ENCODE measurements around the gene GNAO1. TPM values are rescaled to one million over a fixed set of nuclear protein-coding genes. Genes with fewer than 3 reads are reported as not detected.

The GNAO1 gene
- polyA plus RNA-seq, 3 donors, result not detected

DNA sequence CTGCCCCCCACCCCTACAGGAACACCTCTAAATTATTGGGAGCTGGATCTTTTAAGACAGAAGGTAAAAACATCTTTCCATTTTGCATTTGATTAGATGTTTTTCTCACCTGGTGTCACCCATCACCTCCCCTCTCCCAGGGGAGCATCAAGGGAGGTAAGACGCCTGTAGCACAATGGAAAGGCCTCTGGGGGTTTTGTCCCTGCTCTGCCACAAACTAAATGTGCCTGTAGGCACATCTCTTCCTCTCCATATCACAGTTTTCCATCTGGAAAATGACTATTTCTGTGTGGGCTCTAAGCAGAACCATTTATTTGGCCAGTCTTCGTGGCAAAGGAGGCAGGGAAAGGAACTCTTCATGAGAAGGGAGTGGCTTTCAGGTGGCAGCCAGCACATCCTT is 76.6 kb downstream of the GNAO1 start:
- no CpG with 5 or more reads among the region's 2 CpGs for WGBS (ENCODE audit: insufficient coverage)

DNA sequence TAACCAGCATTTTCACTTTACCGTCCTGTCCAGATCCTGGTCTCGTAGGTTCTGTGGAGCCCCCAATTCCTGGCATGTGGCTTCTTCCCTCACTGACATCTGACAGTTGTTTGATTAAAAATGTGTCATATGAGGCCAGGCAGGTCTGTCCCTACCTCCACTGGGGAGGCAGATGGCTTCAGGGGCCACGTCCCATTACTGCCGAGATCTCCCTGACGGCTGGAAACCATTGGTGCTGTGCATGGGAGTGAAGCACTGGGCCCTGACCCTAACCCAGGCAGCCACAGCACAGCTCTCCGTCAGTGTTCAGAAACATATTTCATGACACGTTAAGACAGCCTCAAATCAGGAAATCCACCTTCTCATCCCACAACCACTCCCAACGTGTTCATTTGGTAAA is 77.5 kb downstream of the GNAO1 start:
- no peaks in the 10 kb centered on the region for H4K20me1 ChIP-seq (ENCODE audit: insufficient read depth, low read length)
- Mint-ChIP-seq H3K27ac (no peak overlapping the region), H3K4me1 (peaks cover 31% of the 10 kb centered on the region), H3K9me3 (peaks cover 0 to 2% (median 0%) of the 10 kb centered on the region in 7 donors), H3K27me3 (ENCODE audit: low read depth in 3 of 3) (peaks cover 2 to 11% (median 4%) of the 10 kb centered on the region in 3 donors), H3K4me3 (no peak overlapping the region), H3K36me3 (no peaks in the 10 kb centered on the region)
- no peaks in the 10 kb centered on the region for H3K27me3 ChIP-seq (ENCODE audit: control insufficient read depth in 2 of 2, insufficient read depth in 2 of 2, low read length in 2 of 2)
- no peaks in the 10 kb centered on the region for H3K36me3 ChIP-seq (replicated peaks in 1 of 2; ENCODE audit: control insufficient read depth in 1 of 2, insufficient read depth in 2 of 2, low read length in 2 of 2)
- H3K79me2 ChIP-seq (ENCODE audit: insufficient read depth, low read length), result no peaks in the 10 kb centered on the region
- H3K27ac ChIP-seq (ENCODE audit: low read depth in 1 of 2, low read length in 2 of 2), result no peak overlapping the region
- TF ChIP-seq, protein P1, sequence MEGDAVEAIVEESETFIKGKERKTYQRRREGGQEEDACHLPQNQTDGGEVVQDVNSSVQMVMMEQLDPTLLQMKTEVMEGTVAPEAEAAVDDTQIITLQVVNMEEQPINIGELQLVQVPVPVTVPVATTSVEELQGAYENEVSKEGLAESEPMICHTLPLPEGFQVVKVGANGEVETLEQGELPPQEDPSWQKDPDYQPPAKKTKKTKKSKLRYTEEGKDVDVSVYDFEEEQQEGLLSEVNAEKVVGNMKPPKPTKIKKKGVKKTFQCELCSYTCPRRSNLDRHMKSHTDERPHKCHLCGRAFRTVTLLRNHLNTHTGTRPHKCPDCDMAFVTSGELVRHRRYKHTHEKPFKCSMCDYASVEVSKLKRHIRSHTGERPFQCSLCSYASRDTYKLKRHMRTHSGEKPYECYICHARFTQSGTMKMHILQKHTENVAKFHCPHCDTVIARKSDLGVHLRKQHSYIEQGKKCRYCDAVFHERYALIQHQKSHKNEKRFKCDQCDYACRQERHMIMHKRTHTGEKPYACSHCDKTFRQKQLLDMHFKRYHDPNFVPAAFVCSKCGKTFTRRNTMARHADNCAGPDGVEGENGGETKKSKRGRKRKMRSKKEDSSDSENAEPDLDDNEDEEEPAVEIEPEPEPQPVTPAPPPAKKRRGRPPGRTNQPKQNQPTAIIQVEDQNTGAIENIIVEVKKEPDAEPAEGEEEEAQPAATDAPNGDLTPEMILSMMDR (IDR thresholded peaks at IDR 0.05), result no peak
- H2AFZ ChIP-seq (ENCODE audit: insufficient read depth, low read depth, low read length, poor library complexity, severe bottlenecking), result no peak overlapping the region
- no peak for DNase-seq
- no peak overlapping the region for H3K4me3 ChIP-seq (replicated peaks in 1 of 3; ENCODE audit: low read depth in 2 of 3, low read length in 3 of 3)
- peaks cover 14 to 21% of the 10 kb centered on the region in 2 donors for H3K4me1 ChIP-seq (ENCODE audit: control insufficient read depth in 1 of 2, insufficient read depth in 2 of 2, low read length in 2 of 2)
- no peak overlapping the region for H3K9ac ChIP-seq (ENCODE audit: insufficient read depth, low read length, poor library complexity, severe bottlenecking)
- H3K4me2 ChIP-seq (replicated peaks; ENCODE audit: extremely low read depth, low read length, poor library complexity, severe bottlenecking), result no peak overlapping the region
- H3K9me3 ChIP-seq (replicated peaks in 1 of 2; ENCODE audit: control insufficient read depth in 1 of 2, insufficient read depth in 1 of 2, low read length in 2 of 2), result no peaks in the 10 kb centered on the region
- intact Hi-C loops (cut with micrococcal nuclease), result no loop called here
- 88% methylated on average over 6 of the region's 8 CpGs for WGBS (ENCODE audit: insufficient coverage)

More for the DNA sequence above, 76.6 kb downstream of the GNAO1 start:
- Histone ChIP-seq H3K4me2 (replicated peaks; ENCODE audit: extremely low read depth, low read length, poor library complexity, severe bottlenecking) (no peak overlapping the region), H3K9me3 (replicated peaks in 1 of 2; ENCODE audit: control insufficient read depth in 1 of 2, insufficient read depth in 1 of 2, low read length in 2 of 2) (no peaks in the 10 kb centered on the region), H3K4me1 (ENCODE audit: control insufficient read depth in 1 of 2, insufficient read depth in 2 of 2, low read length in 2 of 2) (peaks cover 13 to 17% of the 10 kb centered on the region in 2 donors), H3K79me2 (ENCODE audit: insufficient read depth, low read length) (no peaks in the 10 kb centered on the region), H3K27me3 (ENCODE audit: control insufficient read depth in 2 of 2, insufficient read depth in 2 of 2, low read length in 2 of 2) (no peaks in the 10 kb centered on the region), H3K36me3 (replicated peaks in 1 of 2; ENCODE audit: control insufficient read depth in 1 of 2, insufficient read depth in 2 of 2, low read length in 2 of 2) (no peaks in the 10 kb centered on the region), H3K9ac (ENCODE audit: insufficient read depth, low read length, poor library complexity, severe bottlenecking) (no peak overlapping the region), H3K27ac (ENCODE audit: low read depth in 1 of 2, low read length in 2 of 2) (no peak overlapping the region), H3K4me3 (replicated peaks in 1 of 3; ENCODE audit: low read depth in 2 of 3, low read length in 3 of 3) (no peak overlapping the region), H2AFZ (ENCODE audit: insufficient read depth, low read depth, low read length, poor library complexity, severe bottlenecking) (no peak overlapping the region), H4K20me1 (ENCODE audit: insufficient read depth, low read length) (no peaks in the 10 kb centered on the region)
- peaks cover 3 to 13% (median 4%) of the 10 kb centered on the region in 3 donors for H3K27me3 Mint-ChIP-seq (ENCODE audit: low read depth in 3 of 3)
- H3K4me3 Mint-ChIP-seq, result no peak overlapping the region
- TF ChIP-seq, protein P1 (IDR thresholded peaks at IDR 0.05), result no peak
- no peak overlapping the region for H3K27ac Mint-ChIP-seq
- no peak for DNase-seq
- peaks cover 24% of the 10 kb centered on the region for H3K4me1 Mint-ChIP-seq
- intact Hi-C loops (cut with micrococcal nuclease), result no loop called here
- H3K36me3 Mint-ChIP-seq, result no peaks in the 10 kb centered on the region
- H3K9me3 Mint-ChIP-seq, result peaks cover 0 to 2% (median 0%) of the 10 kb centered on the region in 7 donors

Measured in CD14-positive monocyte (primary cell).